ENCODE results near the gene SNTG2. TPM values are rescaled to one million over a fixed set of nuclear protein-coding genes. Genes with fewer than 3 reads are reported as not detected.

The SNTG2 gene
- total RNA-seq, 1 experiment from 2014 or later, result 20.5 TPM

GRCh38 chr2:1268034-1268433 lies 317.4 kb downstream of the SNTG2 start (continued):
- TF ChIP-seq PREB (CRISPR knock-in tag; IDR thresholded peaks at IDR 0.05; ENCODE audit: borderline replicate concordance) (no peak), SMAD3 (CRISPR knock-in tag; IDR thresholded peaks at IDR 0.05; ENCODE audit: borderline replicate concordance) (no peak), HMGXB4 (CRISPR knock-in tag; IDR thresholded peaks at IDR 0.05) (no peak), FOXP1 (CRISPR knock-in tag; IDR thresholded peaks at IDR 0.05; ENCODE audit: borderline replicate concordance) (no peak), ZMAT4 (CRISPR knock-in tag; IDR thresholded peaks at IDR 0.05) (no peak), JAZF1 (CRISPR knock-in tag; IDR thresholded peaks at IDR 0.05) (no peak), ZNF281 (CRISPR knock-in tag; IDR thresholded peaks at IDR 0.05) (no peak), TEAD1 (CRISPR knock-in tag; IDR thresholded peaks at IDR 0.05) (no peak), CTCF (IDR thresholded peaks at IDR 0.05) (no peak), NR2C2 (CRISPR knock-in tag; IDR thresholded peaks at IDR 0.05) (no peak), MYBL2 (CRISPR knock-in tag; IDR thresholded peaks at IDR 0.05) (no peak), PRDM15 (CRISPR knock-in tag; IDR thresholded peaks at IDR 0.05) (no peak)

GRCh38 chr2:1269812-1270211 lies 319.2 kb downstream of the SNTG2 start:
- Mint-ChIP-seq H3K27me3 (ENCODE audit: low read depth) (no peaks in the 10 kb centered on the region), H3K36me3 (peaks cover 19% of the 10 kb centered on the region), H3K4me3 (no peak overlapping the region), H3K9me3 (peaks cover 13% of the 10 kb centered on the region), H3K27ac (no peak overlapping the region), H3K4me1 (no peaks in the 10 kb centered on the region)
- ChIA-PET POLR2A (no interaction called here), CTCF (no interaction called here)
- ATAC-seq (no peak), DNase-seq (ENCODE audit: low spot score) (no peak)
- TF ChIP-seq AR (CRISPR knock-in tag; IDR thresholded peaks at IDR 0.05) (no peak), ZNF138 (CRISPR knock-in tag; conservative IDR thresholded peaks at IDR 0.05) (no peak), SOX15 (CRISPR knock-in tag; IDR thresholded peaks at IDR 0.05) (no peak), SP1 (CRISPR knock-in tag; conservative IDR thresholded peaks at IDR 0.05) (no peak), ETV6 (CRISPR knock-in tag; IDR thresholded peaks at IDR 0.05) (no peak), HMGXB4 (CRISPR knock-in tag; IDR thresholded peaks at IDR 0.05) (no peak), ELF4 (CRISPR knock-in tag; IDR thresholded peaks at IDR 0.05; ENCODE audit: low read depth) (no peak), ATF2 (CRISPR knock-in tag; IDR thresholded peaks at IDR 0.05; ENCODE audit: borderline replicate concordance, low read depth) (no peak)
